Measurements from ENCODE around the gene C16orf54. TPM values are rescaled to one million over a fixed set of nuclear protein-coding genes. Genes with fewer than 3 reads are reported as not detected.
A peak's percentile ranks its signal among the peaks of the same experiment; 100 is the strongest.

C16orf54 gene
- total and polyA plus RNA-seq, 9 of the 15 experiments (the other 6 are each of a cell fraction or from before 2014, with no cell fraction given), result 0.09 TPM; not detected in 8

- no peak for TF ChIP-seq E2F4 (CRISPR knock-in tag; IDR thresholded peaks at IDR 0.05; ENCODE audit: low read depth)
- peak; percentile 41; the same call in 1 of the 2 replicates for TF ChIP-seq ATF7 (IDR thresholded peaks at IDR 0.05)
- peak; percentile 71 for TF ChIP-seq L3MBTL2 (IDR thresholded peaks at IDR 0.05)
- no peak for TF ChIP-seq HDAC8 (tag; IDR thresholded peaks at IDR 0.05)
- no peak for TF ChIP-seq RNF2 (IDR thresholded peaks at IDR 0.05)
- peak; percentile 75; the same call in 1 of the 2 replicates for TF ChIP-seq EHMT2 (IDR thresholded peaks at IDR 0.05)
- TF ChIP-seq LEF1 (IDR thresholded peaks at IDR 0.05), result no peak
- TF ChIP-seq ZNF408 (CRISPR knock-in tag; IDR thresholded peaks at IDR 0.05; ENCODE audit: low read depth), result no peak
- TF ChIP-seq SMARCE1 (IDR thresholded peaks at IDR 0.05), result 0 out of 2 replicates have a peak, but pooled peaks have one; percentile 27
- TF ChIP-seq CXXC5 (CRISPR knock-in tag; IDR thresholded peaks at IDR 0.05), result peak; percentile 78
- no peak for TF ChIP-seq ZHX1 (conservative IDR thresholded peaks at IDR 0.05; ENCODE audit: low read length)
- TF ChIP-seq TFAM (CRISPR knock-in tag; conservative IDR thresholded peaks at IDR 0.05), result no peak
- TF ChIP-seq ZNF140 (CRISPR knock-in tag; IDR thresholded peaks at IDR 0.05), result no peak
- no peak for TF ChIP-seq ATF3 (IDR thresholded peaks at IDR 0.05)
- no peak for TF ChIP-seq ATF3 (CRISPR knock-in tag; conservative IDR thresholded peaks at IDR 0.05)
- no peak for TF ChIP-seq USF1 (CRISPR knock-in tag; IDR thresholded peaks at IDR 0.05)
- TF ChIP-seq ZFP30 (CRISPR knock-in tag; IDR thresholded peaks at IDR 0.05; ENCODE audit: borderline replicate concordance), result no peak
- no peak for TF ChIP-seq ZNF134 (CRISPR knock-in tag; conservative IDR thresholded peaks at IDR 0.05)
- TF ChIP-seq TAF1 (IDR thresholded peaks at IDR 0.05; ENCODE audit: control insufficient read depth, extremely low read depth, insufficient read depth, low read length, severe bottlenecking), result no peak
- TF ChIP-seq RBM14 (IDR thresholded peaks at IDR 0.05; ENCODE audit: borderline replicate concordance, insufficient read depth, low read depth, low read length), result no peak
- TF ChIP-seq RHOXF2B (CRISPR knock-in tag; conservative IDR thresholded peaks at IDR 0.05), result 0 out of 2 replicates have a peak, but pooled peaks have one; percentile 41
- peak; percentile 60; the same call in 1 of the 2 replicates for TF ChIP-seq CTBP1 (IDR thresholded peaks at IDR 0.05; ENCODE audit: borderline replicate concordance)
- TF ChIP-seq EP400 (IDR thresholded peaks at IDR 0.05), result no peak
- no peak for TF ChIP-seq MECOM (CRISPR knock-in tag; IDR thresholded peaks at IDR 0.05)
- no peak for TF ChIP-seq GATAD2A (IDR thresholded peaks at IDR 0.05)
- TF ChIP-seq CBX3 (IDR thresholded peaks at IDR 0.05; ENCODE audit: borderline replicate concordance in 1 of 2, low read length in 2 of 2), result peak in 1 of 2 experiments; percentile 74; a peak in 1 of 3 replicates
- no peak for TF ChIP-seq MCM5 (IDR thresholded peaks at IDR 0.05; ENCODE audit: low read depth)
Observed at GRCh38 chr16:29784901-29785500, 39.2 kb upstream of the C16orf54 start (continued).
